Caki2 (cell line): ENCODE data around the gene HEATR5A. TPM values are rescaled to one million over a fixed set of nuclear protein-coding genes. Genes with fewer than 3 reads are reported as not detected.

Experiments used
- DNase-seq: peaks from one replicate; pipeline ENCODE4 v3.0.0-alpha.2; 2015; ENCODE audit warnings: low read depth
- in situ Hi-C: cut with HindIII; loops from 2 replicates; pipeline ENCODE4 v1.10.0; 2016; ENCODE audit warnings: low sequenced_read_pairs, low pct_unique_long_range_greater_than_20kb, mixed read lengths
- total RNA-seq: library from RNA; depleted of rRNA; stranded (reverse); fragments of >200 nt; shearing (Covaris generic); gene quantifications from 2 replicates; pipeline ENCODE4 v1.2.3, GENCODE V29; 2014; ENCODE audit warnings: low replicate concordance

Gene HEATR5A
- total RNA-seq, 1 experiment from 2014 or later, result 8.9 TPM

GRCh38 chr14:31307198-31307597 lies 113.2 kb downstream of the HEATR5A start:
- in situ Hi-C loops, result no loop called here
- no peak for DNase-seq

GRCh38 chr14:31303654-31304053 lies 116.7 kb downstream of the HEATR5A start:
- in situ Hi-C loops, result no loop called here
- DNase-seq, result no peak

- no peak for DNase-seq
- in situ Hi-C loops, result no loop called here
Observed at GRCh38 chr14:31300883-31301282, 119.5 kb downstream of the HEATR5A start.

GRCh38 chr14:31300296-31300695 lies 120.1 kb downstream of the HEATR5A start:
- no peak for DNase-seq
- in situ Hi-C loops, result no loop called here

GRCh38 chr14:31297701-31298344 lies 122.5 kb downstream of the HEATR5A start:
- DNase-seq, result no peak
- in situ Hi-C loops, result no loop called here

GRCh38 chr14:31297112-31297511 lies 123.2 kb downstream of the HEATR5A start:
- DNase-seq, result no peak
- in situ Hi-C loops, result no loop called here

- DNase-seq, result no peak
- in situ Hi-C loops, result no loop called here
Observed at GRCh38 chr14:31294746-31295405, 125.5 kb downstream of the HEATR5A start.

GRCh38 chr14:31292937-31293616 lies 127.3 kb downstream of the HEATR5A start:
- in situ Hi-C loops, result no loop called here
- DNase-seq, result no peak

GRCh38 chr14:31291210-31291609 lies 129.1 kb downstream of the HEATR5A start:
- peak; percentile 13 for DNase-seq
- in situ Hi-C loops, result no loop called here

- in situ Hi-C loops, result no loop called here
Observed at GRCh38 chr14:31287294-31287972, 132.9 kb downstream of the HEATR5A start.

GRCh38 chr14:31286456-31287293 lies 133.7 kb downstream of the HEATR5A start:
- in situ Hi-C loops, result no loop called here
- no peak for DNase-seq

More at GRCh38 chr14:31287294-31287972, 132.9 kb downstream of the HEATR5A start:
- no peak for DNase-seq

- in situ Hi-C loops, result no loop called here
- DNase-seq, result no peak
Observed at GRCh38 chr14:31283578-31284252, 136.6 kb downstream of the HEATR5A start.

- no peak for DNase-seq
Observed at GRCh38 chr14:31283153-31283552, 137.2 kb downstream of the HEATR5A start.

GRCh38 chr14:31280871-31281220 lies 139.5 kb downstream of the HEATR5A start:
- DNase-seq, result no peak
- in situ Hi-C loops, result no loop called here

More at GRCh38 chr14:31283153-31283552, 137.2 kb downstream of the HEATR5A start:
- in situ Hi-C loops, result no loop called here

- in situ Hi-C loops, result no loop called here
Observed at GRCh38 chr14:31280132-31280870, 140.0 kb downstream of the HEATR5A start.

GRCh38 chr14:31278883-31279282 lies 141.5 kb downstream of the HEATR5A start:
- DNase-seq, result no peak
- in situ Hi-C loops, result no loop called here

More at GRCh38 chr14:31280132-31280870, 140.0 kb downstream of the HEATR5A start:
- DNase-seq, result no peak

- in situ Hi-C loops, result no loop called here
- DNase-seq, result no peak
Observed at GRCh38 chr14:31277085-31277484, 143.3 kb downstream of the HEATR5A start.
